Measurements from ENCODE around the gene CRIP2.

Gene CRIP2

DNA sequence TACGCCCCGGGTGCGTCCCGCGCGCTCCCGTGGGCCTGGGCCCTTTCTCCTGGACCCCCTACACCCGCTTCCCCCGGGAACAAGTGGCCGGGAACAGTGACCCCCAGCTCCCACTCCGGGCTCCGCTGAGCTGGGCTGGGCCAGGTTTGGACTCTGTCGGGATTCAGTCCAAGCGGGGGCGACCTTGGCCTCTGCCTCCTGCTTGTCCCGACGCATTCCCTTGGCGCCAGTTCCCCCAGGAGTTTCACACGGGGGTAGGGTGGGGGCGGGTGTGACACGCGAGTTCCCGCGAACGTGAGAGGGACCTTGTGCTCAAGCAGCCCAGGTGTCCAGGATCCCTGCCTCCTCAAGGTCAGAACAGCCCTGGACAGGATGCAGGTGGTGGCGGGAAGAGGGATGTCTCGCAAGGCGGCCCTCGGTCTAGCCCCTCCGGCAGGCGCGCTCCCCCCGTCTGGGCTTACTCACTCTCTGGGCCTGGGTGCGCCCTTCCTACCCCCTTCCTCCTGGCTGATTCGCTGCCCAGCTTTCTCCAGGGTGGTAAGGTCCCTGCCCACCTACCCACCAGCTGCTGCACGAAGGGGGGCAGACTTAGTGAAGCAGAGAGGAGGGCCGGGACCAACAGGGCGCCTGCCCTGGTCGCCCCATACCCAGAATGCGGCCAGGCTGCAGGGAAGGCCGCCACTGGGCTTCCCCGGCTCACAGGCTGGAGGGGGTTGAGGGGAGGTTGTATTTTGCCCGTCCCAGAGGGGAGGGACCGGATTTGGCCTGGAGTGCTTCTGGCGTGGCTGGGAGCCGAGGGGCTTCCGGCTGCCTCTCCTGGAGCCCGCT is 862 bp downstream of the CRIP2 start:
- Histone ChIP-seq H3K4me1 (ENCODE audit: insufficient read depth, insufficient read length) (peaks cover 30% of the 10 kb centered on the region), H3K9me3 (ENCODE audit: insufficient read depth, low read length) (no peaks in the 10 kb centered on the region), H3K9ac (ENCODE audit: insufficient read length, low read depth) (peak overlapping the region; percentile 85), H3K4me3 (ENCODE audit: insufficient read length, low read depth) (peak overlapping the region; percentile 61), H3K36me3 (ENCODE audit: insufficient read depth, insufficient read length, low read length) (peaks cover 9% of the 10 kb centered on the region), H3K27me3 (ENCODE audit: insufficient read depth, insufficient read length) (no peaks in the 10 kb centered on the region)
- DNase-seq (ENCODE audit: low read depth, low spot score) = no peak
- TF ChIP-seq ZNF274 (IDR thresholded peaks at IDR 0.05; ENCODE audit: low read depth, low read length) = no peak
- TF ChIP-seq YY1 (IDR thresholded peaks at IDR 0.05; ENCODE audit: insufficient read depth, insufficient read length) = no peak
- no peak for TF ChIP-seq SUZ12 (IDR thresholded peaks at IDR 0.05; ENCODE audit: extremely low read depth, insufficient read depth, insufficient read length)

GRCh38 chr14:105476097-105476830 is 1.6 kb downstream of the CRIP2 start:
- peaks cover 34% of the 10 kb centered on the region for H3K4me1 ChIP-seq (ENCODE audit: insufficient read depth, insufficient read length)
- DNase-seq (ENCODE audit: low read depth, low spot score) = no peak
- H3K27me3 ChIP-seq (ENCODE audit: insufficient read depth, insufficient read length) = no peaks in the 10 kb centered on the region
- H3K9ac ChIP-seq (ENCODE audit: insufficient read length, low read depth) = peak overlapping the region; percentile 85
- peak overlapping the region; percentile 61 for H3K4me3 ChIP-seq (ENCODE audit: insufficient read length, low read depth)
- H3K36me3 ChIP-seq (ENCODE audit: insufficient read depth, insufficient read length, low read length) = peaks cover 6% of the 10 kb centered on the region
- H3K9me3 ChIP-seq (ENCODE audit: insufficient read depth, low read length) = no peaks in the 10 kb centered on the region
- TF ChIP-seq YY1 (IDR thresholded peaks at IDR 0.05; ENCODE audit: insufficient read depth, insufficient read length) = no peak
- no peak for TF ChIP-seq SUZ12 (IDR thresholded peaks at IDR 0.05; ENCODE audit: extremely low read depth, insufficient read depth, insufficient read length)
- TF ChIP-seq ZNF274 (IDR thresholded peaks at IDR 0.05; ENCODE audit: low read depth, low read length) = no peak

GRCh38 chr14:105476831-105477659 is 2.4 kb downstream of the CRIP2 start:
- H3K27me3 ChIP-seq (ENCODE audit: insufficient read depth, insufficient read length) = no peaks in the 10 kb centered on the region
- peak overlapping the region; percentile 85 for H3K9ac ChIP-seq (ENCODE audit: insufficient read length, low read depth)

DNA sequence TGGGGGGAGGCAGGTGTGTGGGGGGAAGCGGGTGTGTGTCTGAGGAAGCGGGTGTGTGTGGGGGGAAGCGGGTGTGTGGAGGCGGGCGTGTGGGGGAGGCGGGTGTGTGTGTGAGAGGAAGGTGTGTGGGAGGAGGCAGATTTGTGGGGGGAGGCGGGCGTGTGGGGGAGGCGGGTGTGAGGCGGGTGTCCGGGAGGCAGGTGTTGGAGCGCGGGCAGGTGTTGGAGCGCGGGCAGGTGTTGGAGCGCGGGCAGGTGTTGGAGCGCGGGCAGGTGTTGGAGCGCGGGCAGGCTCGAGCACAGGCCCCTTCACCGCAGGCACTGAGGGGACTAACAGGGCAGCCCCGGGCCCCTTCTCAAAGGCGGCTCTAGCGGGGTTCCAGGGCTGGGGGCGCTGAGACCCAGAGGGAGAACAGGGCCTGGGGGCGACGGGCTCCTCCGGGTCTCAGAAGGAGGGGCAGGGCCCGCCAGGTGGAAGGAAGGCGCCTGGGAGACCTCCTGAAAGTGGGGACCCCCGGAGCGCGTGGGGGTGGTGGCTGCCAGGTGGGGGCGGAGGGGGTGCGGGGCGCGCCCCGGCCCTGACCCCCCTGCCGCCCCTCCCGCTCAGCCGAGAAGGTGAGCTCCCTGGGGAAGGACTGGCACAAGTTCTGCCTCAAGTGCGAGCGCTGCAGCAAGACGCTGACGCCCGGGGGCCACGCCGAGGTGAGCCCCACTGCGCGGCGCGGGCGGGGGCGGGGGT is 3.2 kb downstream of the CRIP2 start:
- no peaks in the 10 kb centered on the region for H3K27me3 ChIP-seq (ENCODE audit: insufficient read depth, insufficient read length)
- H3K4me3 ChIP-seq (ENCODE audit: insufficient read length, low read depth) = no peak overlapping the region
- TF ChIP-seq SUZ12 (IDR thresholded peaks at IDR 0.05; ENCODE audit: extremely low read depth, insufficient read depth, insufficient read length) (no peak), YY1 (IDR thresholded peaks at IDR 0.05; ENCODE audit: insufficient read depth, insufficient read length) (no peak), ZNF274 (IDR thresholded peaks at IDR 0.05; ENCODE audit: low read depth, low read length) (no peak)

More at GRCh38 chr14:105476831-105477659, 2.4 kb downstream of the CRIP2 start:
- H3K36me3 ChIP-seq (ENCODE audit: insufficient read depth, insufficient read length, low read length) = peaks cover 6% of the 10 kb centered on the region
- no peak for TF ChIP-seq ZNF274 (IDR thresholded peaks at IDR 0.05; ENCODE audit: low read depth, low read length)
- no peak for DNase-seq (ENCODE audit: low read depth, low spot score)
- H3K4me3 ChIP-seq (ENCODE audit: insufficient read length, low read depth) = peak overlapping the region; percentile 61
- H3K4me1 ChIP-seq (ENCODE audit: insufficient read depth, insufficient read length) = peaks cover 33% of the 10 kb centered on the region
- no peaks in the 10 kb centered on the region for H3K9me3 ChIP-seq (ENCODE audit: insufficient read depth, low read length)

DNA sequence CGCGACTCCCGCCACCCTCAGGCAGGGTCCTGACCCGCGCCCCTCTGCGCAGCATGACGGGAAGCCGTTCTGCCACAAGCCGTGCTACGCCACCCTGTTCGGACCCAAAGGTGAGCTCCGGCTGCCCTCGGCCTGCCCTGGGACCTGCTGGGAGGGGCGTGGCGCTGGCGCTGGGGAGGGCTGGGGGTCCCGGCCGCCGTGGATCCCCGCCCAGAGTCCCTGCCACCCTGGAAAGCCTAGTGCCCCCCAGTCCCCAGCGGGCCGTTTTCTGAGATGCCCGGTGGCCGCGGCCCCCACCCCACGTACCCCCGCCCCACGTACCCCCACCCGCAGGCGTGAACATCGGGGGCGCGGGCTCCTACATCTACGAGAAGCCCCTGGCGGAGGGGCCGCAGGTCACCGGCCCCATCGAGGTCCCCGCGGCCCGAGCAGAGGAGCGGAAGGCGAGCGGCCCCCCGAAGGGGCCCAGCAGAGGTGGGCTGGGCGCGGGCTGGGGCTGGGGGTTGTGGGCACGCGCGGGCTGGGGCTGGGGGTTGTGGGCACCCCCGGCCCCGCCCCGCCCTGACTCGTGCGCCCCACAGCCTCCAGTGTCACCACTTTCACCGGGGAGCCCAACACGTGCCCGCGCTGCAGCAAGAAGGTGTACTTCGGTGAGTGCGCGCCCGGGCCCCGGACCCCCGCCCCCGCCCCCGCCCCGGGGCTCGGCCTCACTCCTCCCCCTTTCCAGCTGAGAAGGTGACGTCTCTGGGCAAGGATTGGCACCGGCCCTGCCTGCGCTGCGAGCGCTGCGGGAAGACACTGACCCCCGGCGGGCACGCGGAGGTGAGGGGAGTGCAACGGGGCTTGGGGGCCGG is 4.0 kb downstream of the CRIP2 start:
- Histone ChIP-seq H3K4me1 (ENCODE audit: insufficient read depth, insufficient read length) (peaks cover 33% of the 10 kb centered on the region), H3K9me3 (ENCODE audit: insufficient read depth, low read length) (no peaks in the 10 kb centered on the region), H3K9ac (ENCODE audit: insufficient read length, low read depth) (no peak overlapping the region), H3K36me3 (ENCODE audit: insufficient read depth, insufficient read length, low read length) (peaks cover 6% of the 10 kb centered on the region), H3K4me3 (ENCODE audit: insufficient read length, low read depth) (no peak overlapping the region), H3K27me3 (ENCODE audit: insufficient read depth, insufficient read length) (no peaks in the 10 kb centered on the region)
- no peak for TF ChIP-seq YY1 (IDR thresholded peaks at IDR 0.05; ENCODE audit: insufficient read depth, insufficient read length)
- no peak for TF ChIP-seq ZNF274 (IDR thresholded peaks at IDR 0.05; ENCODE audit: low read depth, low read length)
- TF ChIP-seq SUZ12 (IDR thresholded peaks at IDR 0.05; ENCODE audit: extremely low read depth, insufficient read depth, insufficient read length) = no peak
- no peak for DNase-seq (ENCODE audit: low read depth, low spot score)

More for the DNA sequence above, 3.2 kb downstream of the CRIP2 start:
- peaks cover 6% of the 10 kb centered on the region for H3K36me3 ChIP-seq (ENCODE audit: insufficient read depth, insufficient read length, low read length)
- H3K4me1 ChIP-seq (ENCODE audit: insufficient read depth, insufficient read length) = peaks cover 32% of the 10 kb centered on the region
- no peak overlapping the region for H3K9ac ChIP-seq (ENCODE audit: insufficient read length, low read depth)
- DNase-seq (ENCODE audit: low read depth, low spot score) = no peak
- no peaks in the 10 kb centered on the region for H3K9me3 ChIP-seq (ENCODE audit: insufficient read depth, low read length)

Data from NT2/D1 (cell line).